Gastroesophageal sphincter (tissue), 4 donors: ENCODE data around the gene CDH24. TPM values are rescaled to one million over a fixed set of nuclear protein-coding genes. Genes with fewer than 3 reads are reported as not detected.

Source experiments
- ATAC-seq: fragments of 150-250 bp; one replicate; pipeline ENCODE4 v1.9.1; 2016; ENCODE audit warnings: mild to moderate bottlenecking, moderate library complexity
- H3K27ac ChIP-seq, 4 donors: fragments of 200-600 bp; sonication (generic) in 3 of 4; 1 replicate in 3 of 4; 2 replicates in 1 of 4; pipeline ENCODE4 v1.5.1; 2016 to 2019
- H3K27me3 ChIP-seq: fragments of 200-600 bp; sonication (generic); one replicate; pipeline ENCODE4 v1.5.1; 2019
- H3K36me3 ChIP-seq, 2 donors: fragments of 200-600 bp; sonication (generic); one replicate each; pipeline ENCODE4 v1.5.1; 2019; ENCODE audit warnings: control low read depth in 1 of 2
- H3K4me1 ChIP-seq, 3 donors: fragments of 200-600 bp; sonication (generic); 1 replicate in 2 of 3; 2 replicates in 1 of 3; pipeline ENCODE4 v1.5.1; 2016 to 2019; ENCODE audit warnings: control low read depth in 2 of 3
- H3K4me3 ChIP-seq, 2 donors: fragments of 200-600 bp; sonication (generic); one replicate each; pipeline ENCODE4 v1.5.1; 2019; ENCODE audit warnings: mild to moderate bottlenecking in 1 of 2, moderate library complexity in 1 of 2
- H3K9me3 ChIP-seq, 3 donors: fragments of 200-600 bp; sonication (generic); one replicate each; pipeline ENCODE4 v1.5.1; 2017 to 2019; ENCODE audit warnings: control low read depth in 2 of 3
- CTCF ChIP-seq, 4 experiments: fragments of 200-600 bp in 2 of 4; fragments of 450-650 bp in 2 of 4; sonication (generic) in 1 of 4; IDR thresholded peaks; one replicate each; pipeline ENCODE4 v1.5.1; 2017 to 2019; ENCODE audit warnings: antibody characterized with exemption in 4 of 4, mild to moderate bottlenecking in 2 of 4, moderate library complexity in 2 of 4
- EP300 ChIP-seq: sonication (generic); formaldehyde crosslinking; IDR thresholded peaks from one replicate; pipeline ENCODE4 v1.6.1; 2017; ENCODE audit warnings: antibody characterized with exemption, mild to moderate bottlenecking
- POLR2A ChIP-seq, 2 donors: fragments of 450-650 bp; IDR thresholded peaks; one replicate each; pipeline ENCODE4 v1.6.1; 2017; ENCODE audit warnings: antibody characterized with exemption in 2 of 2, mild to moderate bottlenecking in 2 of 2, moderate library complexity in 1 of 2
- POLR2AphosphoS5 ChIP-seq: sonication (generic); formaldehyde crosslinking; IDR thresholded peaks from one replicate; pipeline ENCODE4 v1.6.1; 2017; ENCODE audit warnings: antibody characterized with exemption
- WGBS, 2 donors: methylation state at CpG; one replicate each; pipeline ENCODE4 v1.1.5; 2018; ENCODE audit warnings: low coverage in 1 of 2; 5-methylcytosine and 5-hydroxymethylcytosine counted together
- total RNA-seq, 4 donors: library from RNA; depleted of rRNA; stranded (reverse); fragments of >200 nt; gene quantifications; one replicate each; pipeline ENCODE4 v1.1.0, GENCODE V29; 2016

Gene CDH24
- total RNA-seq, 4 donors from 2014 or later, result 1.5 to 3.6 (median 2.6) TPM

- Histone ChIP-seq H3K36me3 (no peaks in the 10 kb centered on the region), H3K4me1 (peaks cover 0 to 12% (median 0%) of the 10 kb centered on the region in 3 donors), H3K27ac (no peak overlapping the region), H3K9me3 (no peaks in the 10 kb centered on the region), H3K27me3 (no peaks in the 10 kb centered on the region), H3K4me3 (no peak overlapping the region)
- no peak for ATAC-seq
- no peak for TF ChIP-seq EP300
- no peak for TF ChIP-seq CTCF (IDR thresholded peaks at IDR 0.05)
- TF ChIP-seq POLR2AphosphoS5, result no peak
- TF ChIP-seq POLR2A (IDR thresholded peaks at IDR 0.05), result no peak
- 60 to 89% methylated on average over 3 to 5 of the region's 6 CpGs for WGBS, 2 donors
Measured at GRCh38 chr14:23013054-23013748, 44.1 kb downstream of the CDH24 start.

GRCh38 chr14:23009939-23010726 is 47.2 kb downstream of the CDH24 start, which contains the start of gene C14orf93:
Gene C14orf93 (minus strand): TSS chr14:23010143. CDS start chr14:22999023, 11,120 bp downstream.
- H3K4me1 ChIP-seq, result peaks cover 0 to 26% (median 6%) of the 10 kb centered on the region in 3 donors
- TF ChIP-seq CTCF (IDR thresholded peaks at IDR 0.05) (no peak), POLR2A (IDR thresholded peaks at IDR 0.05) (no peak), POLR2AphosphoS5 (no peak), EP300 (no peak)
- WGBS, 2 donors, result 3 to 4% methylated on average over 26 to 32 of the region's 40 CpGs
- peak within 1 kb of the TSS; percentile 72 to 90 (median 84) for H3K27ac ChIP-seq
- no peaks in the 10 kb centered on the region for H3K36me3 ChIP-seq
- H3K27me3 ChIP-seq, result no peaks in the 10 kb centered on the region
- H3K4me3 ChIP-seq, result peak within 1 kb of the TSS; percentile 56 to 58
- no peaks in the 10 kb centered on the region for H3K9me3 ChIP-seq
- peak; percentile 48 for ATAC-seq

DNA sequence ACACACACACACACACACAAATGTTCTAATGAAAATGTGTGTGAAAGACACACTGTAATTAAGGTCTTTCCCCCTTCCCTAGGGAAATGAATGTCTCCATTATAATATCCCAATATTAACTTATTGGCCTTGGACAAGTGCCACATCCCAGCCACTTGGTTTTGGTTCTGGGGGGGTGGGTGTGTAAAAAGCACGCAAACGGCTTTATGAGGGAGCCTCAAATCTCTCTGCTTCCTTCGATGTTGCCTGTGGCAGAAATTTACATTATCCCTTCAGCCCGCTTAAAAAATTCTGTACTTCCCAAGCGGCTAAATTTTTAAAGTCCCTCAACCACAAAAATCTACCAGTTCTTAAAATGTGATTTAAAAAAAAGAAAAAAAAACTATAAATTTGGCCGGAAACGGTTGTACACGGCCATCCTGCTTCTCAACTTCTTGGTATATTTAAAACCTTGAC is 47.8 kb downstream of the CDH24 start:
- Histone ChIP-seq H3K9me3 (no peaks in the 10 kb centered on the region), H3K27ac (peak overlapping the region; percentile 72 to 90 (median 84)), H3K4me1 (peaks cover 0 to 26% (median 6%) of the 10 kb centered on the region in 3 donors), H3K4me3 (peak overlapping the region; percentile 56 to 58), H3K36me3 (no peaks in the 10 kb centered on the region), H3K27me3 (no peaks in the 10 kb centered on the region)
- WGBS, 2 donors, result 14 to 19% methylated on average over 6 to 8 of the region's 8 CpGs
- no peak for TF ChIP-seq POLR2A (IDR thresholded peaks at IDR 0.05)
- TF ChIP-seq CTCF (IDR thresholded peaks at IDR 0.05), result no peak
- no peak for TF ChIP-seq EP300
- TF ChIP-seq POLR2AphosphoS5, result no peak
- no peak for ATAC-seq

GRCh38 chr14:23008831-23009230 is 48.5 kb downstream of the CDH24 start:
- H3K4me1 ChIP-seq, result peaks cover 0 to 26% (median 6%) of the 10 kb centered on the region in 3 donors
- no peak for ATAC-seq
- no peaks in the 10 kb centered on the region for H3K27me3 ChIP-seq
- H3K27ac ChIP-seq, result no peak overlapping the region
- H3K9me3 ChIP-seq, result no peaks in the 10 kb centered on the region
- no peaks in the 10 kb centered on the region for H3K36me3 ChIP-seq
- H3K4me3 ChIP-seq, result no peak overlapping the region
- TF ChIP-seq CTCF (IDR thresholded peaks at IDR 0.05) (no peak), POLR2AphosphoS5 (no peak), POLR2A (IDR thresholded peaks at IDR 0.05) (no peak)
- WGBS, 2 donors, result 29 to 32% methylated on average over 3 of the region's 3 CpGs
